HepG2 (cell line): Measurements from ENCODE around the gene B4GALT2. TPM values are rescaled to one million over a fixed set of nuclear protein-coding genes. Genes with fewer than 3 reads are reported as not detected.
A peak's percentile ranks its signal among the peaks of the same experiment; 100 is the strongest.

Experiments used
- BORCS8-MEF2B ChIP-seq: sonication (generic); formaldehyde crosslinking; IDR thresholded peaks from 2 replicates; pipeline ENCODE4 v1.8.0; 2022; ENCODE audit warnings: mild to moderate bottlenecking, missing genetic modification reagents
- CENPT ChIP-seq: sonication (generic); formaldehyde crosslinking; IDR thresholded peaks from 2 replicates; pipeline ENCODE4 v1.8.0; 2022; ENCODE audit warnings: low read depth, mild to moderate bottlenecking, moderate library complexity, missing genetic modification reagents
- EZH2 ChIP-seq: conservative IDR thresholded peaks from 2 replicates; pipeline ENCODE4 v1.6.1; 2012; ENCODE audit warnings: mild to moderate bottlenecking, low read depth, low read length, moderate library complexity
- HES4 ChIP-seq: sonication (generic); formaldehyde crosslinking; IDR thresholded peaks from 2 replicates; pipeline ENCODE4 v1.9.0; 2021; ENCODE audit warnings: mild to moderate bottlenecking, missing genetic modification reagents, borderline replicate concordance
- HNF4G ChIP-seq, 2 experiments: sonication (generic) in 1 of 2; formaldehyde crosslinking in 1 of 2; IDR thresholded peaks; 2 replicates each; pipeline versions ENCODE4 v1.4.0 to v1.6.1; 2011 to 2020; ENCODE audit warnings: borderline replicate concordance in 2 of 2, low read depth in 2 of 2, mild to moderate bottlenecking in 2 of 2, low read length in 1 of 2, missing genetic modification reagents in 1 of 2, moderate library complexity in 1 of 2
- IRF2 ChIP-seq: IDR thresholded peaks from 2 replicates; pipeline ENCODE4 v1.6.1; 2018; ENCODE audit warnings: missing genetic modification reagents, missing compliant biosample characterization
- JDP2 ChIP-seq: sonication (generic); formaldehyde crosslinking; IDR thresholded peaks from 2 replicates; pipeline ENCODE4 v1.8.1; 2022; ENCODE audit warnings: missing genetic modification reagents, borderline replicate concordance
- JUNB ChIP-seq: sonication (generic); formaldehyde crosslinking; IDR thresholded peaks from 2 replicates; pipeline ENCODE4 v1.8.0; 2022; ENCODE audit warnings: missing genetic modification reagents, mild to moderate bottlenecking, borderline replicate concordance
- MIXL1 ChIP-seq: IDR thresholded peaks from 2 replicates; pipeline ENCODE4 v1.6.1; 2016
- MLX ChIP-seq: IDR thresholded peaks from 2 replicates; pipeline ENCODE4 v1.6.1; 2016
- MZF1 ChIP-seq: sonication (generic); formaldehyde crosslinking; IDR thresholded peaks from 2 replicates; pipeline ENCODE4 v1.8.1; 2023; ENCODE audit warnings: mild to moderate bottlenecking, missing genetic modification reagents, borderline replicate concordance
- NFE2L1 ChIP-seq: sonication (generic); formaldehyde crosslinking; IDR thresholded peaks from 2 replicates; pipeline ENCODE4 v1.4.0; 2020; ENCODE audit warnings: missing genetic modification reagents, mild to moderate bottlenecking, borderline replicate concordance
- PBX2 ChIP-seq: IDR thresholded peaks from 2 replicates; pipeline ENCODE4 v1.6.1; 2016; ENCODE audit warnings: control low read depth
- POLR2G ChIP-seq: fragments of 200-400 bp; formaldehyde crosslinking; IDR thresholded peaks from 2 replicates; pipeline ENCODE4 v1.6.1; 2018; ENCODE audit warnings: mild to moderate bottlenecking, low read depth, low read length, moderate library complexity
- RCOR2 ChIP-seq: IDR thresholded peaks from 2 replicates; pipeline ENCODE4 v1.6.1; 2016; ENCODE audit warnings: missing biosample characterization, missing genetic modification reagents
- RFX5 ChIP-seq: IDR thresholded peaks from 2 replicates; pipeline ENCODE4 v1.6.1; 2011; ENCODE audit warnings: low read depth, low read length, improper control_type of control experiment
- RNF219 ChIP-seq: sonication (generic); formaldehyde crosslinking; IDR thresholded peaks from 2 replicates; pipeline ENCODE4 v1.5.0; 2020; ENCODE audit warnings: mild to moderate bottlenecking, missing genetic modification reagents
- SP140L ChIP-seq: sonication (generic); formaldehyde crosslinking; IDR thresholded peaks from 2 replicates; pipeline ENCODE4 v1.4.0; 2020; ENCODE audit warnings: missing genetic modification reagents, borderline replicate concordance
- TOPORS ChIP-seq: sonication (generic); formaldehyde crosslinking; IDR thresholded peaks from 2 replicates; pipeline ENCODE4 v1.8.0; 2023; ENCODE audit warnings: mild to moderate bottlenecking, missing genetic modification reagents
- ZBTB25 ChIP-seq: IDR thresholded peaks from 2 replicates; pipeline ENCODE4 v1.6.1; 2018; ENCODE audit warnings: missing genetic modification reagents
- ZNF20 ChIP-seq: sonication (generic); formaldehyde crosslinking; IDR thresholded peaks from 2 replicates; pipeline ENCODE4 v1.4.0; 2020; ENCODE audit warnings: mild to moderate bottlenecking, moderate library complexity, missing genetic modification reagents
- ZNF253 ChIP-seq: sonication (generic); formaldehyde crosslinking; IDR thresholded peaks from 2 replicates; pipeline ENCODE4 v1.8.0; 2022; ENCODE audit warnings: mild to moderate bottlenecking, missing genetic modification reagents, borderline replicate concordance
- ZNF891 ChIP-seq: sonication (generic); formaldehyde crosslinking; IDR thresholded peaks from 2 replicates; pipeline ENCODE4 v1.5.0; 2020; ENCODE audit warnings: mild to moderate bottlenecking, missing genetic modification reagents
- polyA plus RNA-seq, 8 experiments: library from polyadenylated mRNA; depleted of rRNA in 3 of 8; stranded (reverse) in 7 of 8; unstranded in 1 of 8; fragments of >200 nt; fragmentation: Illumina TruSeq in 4 of 8; extraction: Trizol in 4 of 8; gene quantifications; 2 replicates each; pipeline versions ENCODE4 v1.2.1 to v1.2.3, GENCODE V29; 2011 to 2016; ENCODE audit warnings: low read depth in 4 of 8, missing spikeins in 1 of 8, mixed read lengths in 1 of 8; ENCODE audit not compliant: insufficient read depth in 1 of 8
- total RNA-seq, 5 experiments: library from RNA; depleted of rRNA; stranded (reverse); fragments of >200 nt; fragmentation: Illumina TruSeq; extraction: Trizol; gene quantifications; 2 replicates each; pipeline ENCODE4 v1.2.3, GENCODE V29; 2016; ENCODE audit warnings: low read depth in 1 of 5

The B4GALT2 gene
- total and polyA plus RNA-seq, 2 of the 13 experiments (the other 11 are each of a cell fraction or from before 2014, with no cell fraction given): 41.9 to 78.0 TPM

- peak; percentile 55; the same call in 1 of the 2 replicates for TF ChIP-seq ZBTB25 (CRISPR knock-in tag)
- no peak for TF ChIP-seq NFE2L1 (CRISPR knock-in tag)
- no peak for TF ChIP-seq MIXL1
- TF ChIP-seq PBX2: no peak
- TF ChIP-seq TOPORS (CRISPR knock-in tag): no peak
- 0 out of 2 replicates have a peak, but pooled peaks have one; percentile 8 for TF ChIP-seq CENPT
- TF ChIP-seq RNF219: no peak
- TF ChIP-seq ZNF253 (CRISPR knock-in tag): no peak
- TF ChIP-seq EZH2: no peak
- no peak for TF ChIP-seq MLX (CRISPR knock-in tag)
- TF ChIP-seq HES4: no peak
- TF ChIP-seq IRF2 (CRISPR knock-in tag): no peak
- TF ChIP-seq HNF4G (IDR thresholded peaks at IDR 0.05; ENCODE audit: borderline replicate concordance, low read depth, low read length): no peak
- TF ChIP-seq HNF4G (CRISPR knock-in tag; IDR thresholded peaks at IDR 0.05; ENCODE audit: borderline replicate concordance, low read depth): no peak
- no peak for TF ChIP-seq RFX5
- no peak for TF ChIP-seq ZNF891 (CRISPR knock-in tag)
- TF ChIP-seq JUNB (CRISPR knock-in tag): 0 out of 2 replicates have a peak, but pooled peaks have one; percentile 14
- no peak for TF ChIP-seq ZNF20 (CRISPR knock-in tag)
- no peak for TF ChIP-seq RCOR2 (CRISPR knock-in tag)
- TF ChIP-seq POLR2G: peak; percentile 74
- TF ChIP-seq BORCS8-MEF2B: no peak
- no peak; the same call in 1 of the 2 replicates for TF ChIP-seq JDP2 (CRISPR knock-in tag)
- TF ChIP-seq MZF1: no peak
- TF ChIP-seq SP140L: no peak
Observed at GRCh38 chr1:44029911-44030604, 51.0 kb downstream of the B4GALT2 start (continued).
